ENCODE data around the gene LMO1. TPM values are rescaled to one million over a fixed set of nuclear protein-coding genes. Genes with fewer than 3 reads are reported as not detected.

The LMO1 gene
- total and polyA plus RNA-seq, 9 of the 15 experiments (the other 6 are each of a cell fraction or from before 2014, with no cell fraction given), result not detected

DNA sequence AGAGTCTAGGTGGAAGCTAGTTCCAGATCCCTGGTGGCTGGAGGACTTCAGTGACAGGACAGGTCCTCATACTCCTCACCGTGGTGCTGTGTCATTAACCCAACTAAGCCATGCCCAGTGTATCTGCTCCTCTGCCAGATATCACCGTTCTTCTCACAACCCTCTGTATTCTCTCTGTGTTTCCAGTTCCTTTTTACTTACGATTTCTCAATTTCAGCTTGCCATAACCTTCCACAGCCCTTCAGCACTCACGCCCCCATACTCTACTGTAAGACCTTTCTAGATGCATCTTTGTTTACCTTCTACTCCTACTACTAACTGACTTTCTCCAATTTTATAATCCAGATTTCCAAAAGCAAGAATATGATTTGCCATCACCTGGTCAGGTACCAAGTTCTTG, 68.7 kb downstream of the LMO1 start:
- Histone ChIP-seq H4K20me1 (replicated peaks; ENCODE audit: control insufficient read depth, insufficient read depth, low read length) (peaks cover 9% of the 10 kb centered on the region), H3K9me1 (ENCODE audit: control insufficient read depth, insufficient read depth, low read length) (no peaks in the 10 kb centered on the region), H2AFZ (ENCODE audit: low read depth, low read length) (no peak overlapping the region), H3K4me3 (no peak overlapping the region), H3K36me3 (ENCODE audit: control insufficient read depth, insufficient read depth, low read length) (no peaks in the 10 kb centered on the region), H3K27me3 (ENCODE audit: control insufficient read depth in 2 of 2, insufficient read depth in 2 of 2, low read length in 2 of 2) (peaks cover 0 to 6% of the 10 kb centered on the region in 2 experiments; a peak in 1 of 5 replicates), H3K9me3 (replicated peaks; ENCODE audit: control insufficient read depth, insufficient read depth, low read depth, low read length) (no peaks in the 10 kb centered on the region), H3K4me2 (ENCODE audit: insufficient read depth, low read length) (no peak overlapping the region), H3K79me2 (ENCODE audit: control insufficient read depth, insufficient read depth, low read length) (no peaks in the 10 kb centered on the region), H3K4me1 (replicated peaks in 1 of 2; ENCODE audit: control insufficient read depth in 2 of 2, insufficient read depth in 2 of 2, low read length in 2 of 2) (peaks cover 0 to 3% of the 10 kb centered on the region in 2 experiments; a peak in 1 of 5 replicates), H3K27ac (ENCODE audit: extremely low read depth, low read depth, low read length) (no peak overlapping the region), H3K9ac (ENCODE audit: insufficient read depth in 1 of 2, low read depth in 2 of 2, low read length in 2 of 2) (no peak overlapping the region)
- intact Hi-C loops (cut with micrococcal nuclease) (loop anchor here (10.0 kb wide), 1 partner anchor 370 kb away; no protein-coding TSS in a partner anchor), in situ Hi-C loops (cut with MboI) (no loop called here)
- ATAC-seq, result no peak
- no peak for DNase-seq (ENCODE audit: extremely low read depth in 1 of 4, low spot score in 3 of 4)
- BruUV-seq (replicated peaks), result no TSS peak
- POLR2A ChIA-PET, result interaction anchor here (0.6 to 1.3 kb wide), 2 partner anchors 8 to 47 kb away, joined by 3 read pairs; no protein-coding TSS in a partner anchor
- FAIRE-seq, result no peak
- CTCF ChIA-PET (ENCODE audit: low intra/inter-chr PET ratio), result no interaction called here
- WGBS (ENCODE audit: insufficient coverage, low coverage, missing lambda C conversion rate), result 4% methylated on average over 4 of the region's 4 CpGs
- TF ChIP-seq NCOA6 (IDR thresholded peaks at IDR 0.05) (no peak), GABPB2 (CRISPR knock-in tag; conservative IDR thresholded peaks at IDR 0.05) (no peak), BMI1 (IDR thresholded peaks at IDR 0.05; ENCODE audit: low read length) (no peak), ZNF121 (CRISPR knock-in tag; conservative IDR thresholded peaks at IDR 0.05) (no peak), ZNF24 (IDR thresholded peaks at IDR 0.05) (no peak), ZBTB5 (IDR thresholded peaks at IDR 0.05) (no peak), ZBTB2 (IDR thresholded peaks at IDR 0.05) (no peak), DNMT1 (IDR thresholded peaks at IDR 0.05) (no peak), ZKSCAN3 (CRISPR knock-in tag; IDR thresholded peaks at IDR 0.05) (no peak), SAP30 (IDR thresholded peaks at IDR 0.05; ENCODE audit: borderline replicate concordance, insufficient read depth, low read depth, low read length, poor library complexity, severe bottlenecking) (no peak), KAT2B (IDR thresholded peaks at IDR 0.05; ENCODE audit: low read depth, low read length) (no peak), ZNF280B (CRISPR knock-in tag; IDR thresholded peaks at IDR 0.05) (no peak), TRIM24 (IDR thresholded peaks at IDR 0.05) (no peak), ZNF316 (IDR thresholded peaks at IDR 0.05) (no peak)
- TF ChIP-seq, protein P1, sequence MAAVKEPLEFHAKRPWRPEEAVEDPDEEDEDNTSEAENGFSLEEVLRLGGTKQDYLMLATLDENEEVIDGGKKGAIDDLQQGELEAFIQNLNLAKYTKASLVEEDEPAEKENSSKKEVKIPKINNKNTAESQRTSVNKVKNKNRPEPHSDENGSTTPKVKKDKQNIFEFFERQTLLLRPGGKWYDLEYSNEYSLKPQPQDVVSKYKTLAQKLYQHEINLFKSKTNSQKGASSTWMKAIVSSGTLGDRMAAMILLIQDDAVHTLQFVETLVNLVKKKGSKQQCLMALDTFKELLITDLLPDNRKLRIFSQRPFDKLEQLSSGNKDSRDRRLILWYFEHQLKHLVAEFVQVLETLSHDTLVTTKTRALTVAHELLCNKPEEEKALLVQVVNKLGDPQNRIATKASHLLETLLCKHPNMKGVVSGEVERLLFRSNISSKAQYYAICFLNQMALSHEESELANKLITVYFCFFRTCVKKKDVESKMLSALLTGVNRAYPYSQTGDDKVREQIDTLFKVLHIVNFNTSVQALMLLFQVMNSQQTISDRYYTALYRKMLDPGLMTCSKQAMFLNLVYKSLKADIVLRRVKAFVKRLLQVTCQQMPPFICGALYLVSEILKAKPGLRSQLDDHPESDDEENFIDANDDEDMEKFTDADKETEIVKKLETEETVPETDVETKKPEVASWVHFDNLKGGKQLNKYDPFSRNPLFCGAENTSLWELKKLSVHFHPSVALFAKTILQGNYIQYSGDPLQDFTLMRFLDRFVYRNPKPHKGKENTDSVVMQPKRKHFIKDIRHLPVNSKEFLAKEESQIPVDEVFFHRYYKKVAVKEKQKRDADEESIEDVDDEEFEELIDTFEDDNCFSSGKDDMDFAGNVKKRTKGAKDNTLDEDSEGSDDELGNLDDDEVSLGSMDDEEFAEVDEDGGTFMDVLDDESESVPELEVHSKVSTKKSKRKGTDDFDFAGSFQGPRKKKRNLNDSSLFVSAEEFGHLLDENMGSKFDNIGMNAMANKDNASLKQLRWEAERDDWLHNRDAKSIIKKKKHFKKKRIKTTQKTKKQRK (IDR thresholded peaks at IDR 0.05; ENCODE audit: borderline replicate concordance, low read depth, low read length), result no peak
